CD4-positive, alpha-beta T cell (primary cell): ENCODE results near the gene OR10D3. TPM values are rescaled to one million over a fixed set of nuclear protein-coding genes. Genes with fewer than 3 reads are reported as not detected.
A peak's percentile ranks its signal among the peaks of the same experiment; 100 is the strongest.

Source experiments
- ATAC-seq: fragments of 200-7000 bp; cut with Tn5 transposase; one replicate; pipeline ENCODE4 v1.10.0; 2022; ENCODE audit warnings: mild to moderate bottlenecking; ENCODE audit not compliant: poor library complexity
- CTCF ChIA-PET: fragments of 350-600 bp; sonication (Branson Sonifier 250); formaldehyde crosslinking; loops from one replicate; lab custom pipeline; 2021; ENCODE audit warnings: antibody characterized with exemption, inconsistent platforms; lab: Charles Lee
- POLR2A ChIA-PET: fragments of 350-600 bp; sonication (Branson Sonifier 250); formaldehyde crosslinking; loops from one replicate; lab custom pipeline; 2021; ENCODE audit warnings: antibody characterized with exemption, inconsistent platforms; lab: Charles Lee
- DNase-seq, 14 experiments: peaks; one replicate each; pipeline ENCODE4 v3.0.0-alpha.2; 2013 to 2020; ENCODE audit warnings: mixed read lengths in 2 of 14
- H3K27ac ChIP-seq, 2 donors: one replicate each; pipeline versions ENCODE4 v1.5.1 to v1.7.0; 2013; ENCODE audit warnings: low read length in 2 of 2, low read depth in 1 of 2, mild to moderate bottlenecking in 1 of 2
- H3K27me3 ChIP-seq, 2 experiments: 1 replicate in 1 of 2; 2 replicates in 1 of 2; pipeline versions ENCODE4 v1.6.1 to v1.7.0; 2013; ENCODE audit warnings: low read length in 2 of 2, control low read depth in 1 of 2, mild to moderate bottlenecking in 1 of 2, moderate library complexity in 1 of 2; ENCODE audit not compliant: insufficient read depth in 2 of 2, control insufficient read depth in 1 of 2
- H3K36me3 ChIP-seq: one replicate; pipeline ENCODE4 v1.6.1; 2013; ENCODE audit warnings: low read length, control low read depth; ENCODE audit not compliant: insufficient read depth
- H3K4me1 ChIP-seq: one replicate; pipeline ENCODE4 v1.6.1; 2013; ENCODE audit warnings: low read length, control low read depth; ENCODE audit not compliant: insufficient read depth
- H3K4me3 ChIP-seq: one replicate; pipeline ENCODE4 v1.5.1; 2013; ENCODE audit warnings: mild to moderate bottlenecking, low read length, moderate library complexity
- H3K9me3 ChIP-seq, 2 experiments: 1 replicate in 1 of 2; 2 replicates in 1 of 2; pipeline versions ENCODE4 v1.6.1 to v1.7.0; 2013; ENCODE audit warnings: low read length in 2 of 2, mild to moderate bottlenecking in 2 of 2, control low read depth in 1 of 2, moderate library complexity in 1 of 2; ENCODE audit not compliant: control insufficient read depth in 1 of 2, insufficient read depth in 1 of 2
- H3K27ac Mint-ChIP-seq: one replicate; pipeline ENCODE4 v1.8.0; 2020; ENCODE audit warnings: mixed read lengths
- H3K27me3 Mint-ChIP-seq: one replicate; pipeline ENCODE4 v1.8.0; 2021; ENCODE audit warnings: mixed read lengths
- H3K36me3 Mint-ChIP-seq: one replicate; pipeline ENCODE4 v1.8.0; 2021; ENCODE audit warnings: low read depth, mixed read lengths
- H3K4me1 Mint-ChIP-seq: one replicate; pipeline ENCODE4 v1.8.0; 2021; ENCODE audit warnings: low read depth, mixed read lengths
- H3K4me3 Mint-ChIP-seq: one replicate; pipeline ENCODE4 v1.8.0; 2020; ENCODE audit warnings: mild to moderate bottlenecking, mixed read lengths
- H3K9me3 Mint-ChIP-seq: one replicate; pipeline ENCODE4 v1.8.0; 2020; ENCODE audit warnings: mixed read lengths
- CTCF ChIP-seq: fragments of 200-600 bp; IDR thresholded peaks from one replicate; pipeline ENCODE4 v1.8.0; 2022; ENCODE audit warnings: antibody characterized with exemption, mild to moderate bottlenecking
- intact Hi-C, 2 experiments: fragments of 100-400 bp; cut with DNase I in 1 of 2; cut with micrococcal nuclease in 1 of 2; formaldehyde crosslinking; loops; one replicate each; pipeline versions ENCODE4 v1.15.1 to v1.9.0; 2023 to 2025; cut with DNase I, micrococcal nuclease
- total RNA-seq, 174 experiments: library from RNA in 2 of 174; stranded (reverse) in 2 of 174; gene quantifications; one replicate each; pipeline ENCODE4 v1.2.3 and lab custom pipeline; 2021 to 2026

Gene OR10D3
- total RNA-seq, 2 experiments from 2014 or later: not detected

- DNase-seq: no peak
- Mint-ChIP-seq H3K4me3 (no peak overlapping the region), H3K9me3 (no peaks in the 10 kb centered on the region), H3K27me3 (peaks cover 25% of the 10 kb centered on the region), H3K27ac (no peak overlapping the region), H3K4me1 (no peaks in the 10 kb centered on the region), H3K36me3 (no peaks in the 10 kb centered on the region)
- CTCF ChIA-PET: interaction anchor here (1.0 to 2.0 kb wide), 2 partner anchors 9 to 123 kb away, joined by 3 to 8 read pairs; no protein-coding TSS in a partner anchor
- no peaks in the 10 kb centered on the region for H3K4me1 ChIP-seq
- no peaks in the 10 kb centered on the region for H3K9me3 ChIP-seq
- intact Hi-C loops: loop anchor here (1.0 to 2.0 kb wide), 2 partner anchors 122 to 123 kb away; no protein-coding TSS in a partner anchor
- ATAC-seq: no peak
- no peak overlapping the region for H3K27ac ChIP-seq
- no peaks in the 10 kb centered on the region for H3K27me3 ChIP-seq
- TF ChIP-seq CTCF: no peak
- H3K4me3 ChIP-seq: no peak overlapping the region
- H3K36me3 ChIP-seq: no peaks in the 10 kb centered on the region
- POLR2A ChIA-PET: no interaction called here
These were observed 11.4 kb downstream of the OR10D3 start for GRCh38 chr11:124194293-124195188.

GRCh38 chr11:124195189-124195734 is 12.1 kb downstream of the OR10D3 start:
- H3K4me1 Mint-ChIP-seq: no peaks in the 10 kb centered on the region
- TF ChIP-seq CTCF: peak; percentile 65
- H3K36me3 Mint-ChIP-seq: no peaks in the 10 kb centered on the region
- DNase-seq: peak in 9 of 14 experiments; percentile 8 to 65 (median 28)
- intact Hi-C loops: loop anchor here (1.0 to 2.0 kb wide), 2 partner anchors 122 to 124 kb away; no protein-coding TSS in a partner anchor
- Histone ChIP-seq H3K27me3 (no peaks in the 10 kb centered on the region), H3K27ac (no peak overlapping the region), H3K9me3 (no peaks in the 10 kb centered on the region), H3K4me3 (no peak overlapping the region), H3K4me1 (no peaks in the 10 kb centered on the region), H3K36me3 (no peaks in the 10 kb centered on the region)
- POLR2A ChIA-PET: no interaction called here
- CTCF ChIA-PET: interaction anchor here (1.0 to 2.0 kb wide), 2 partner anchors 8 to 123 kb away, joined by 3 to 8 read pairs; no protein-coding TSS in a partner anchor
- peak; percentile 39 for ATAC-seq
- H3K27ac Mint-ChIP-seq: no peak overlapping the region
- no peaks in the 10 kb centered on the region for H3K9me3 Mint-ChIP-seq
- H3K27me3 Mint-ChIP-seq: peaks cover 30% of the 10 kb centered on the region
- H3K4me3 Mint-ChIP-seq: no peak overlapping the region

- Histone ChIP-seq H3K27ac (no peak overlapping the region), H3K36me3 (no peaks in the 10 kb centered on the region), H3K4me3 (no peak overlapping the region), H3K27me3 (no peaks in the 10 kb centered on the region), H3K9me3 (no peaks in the 10 kb centered on the region), H3K4me1 (no peaks in the 10 kb centered on the region)
- ATAC-seq (no peak), DNase-seq (no peak)
- H3K36me3 Mint-ChIP-seq: no peaks in the 10 kb centered on the region
- no peak overlapping the region for H3K4me3 Mint-ChIP-seq
- ChIA-PET CTCF (no interaction called here), POLR2A (no interaction called here)
- no peaks in the 10 kb centered on the region for H3K9me3 Mint-ChIP-seq
- peaks cover 22% of the 10 kb centered on the region for H3K27me3 Mint-ChIP-seq
- intact Hi-C loops: no loop called here
- no peaks in the 10 kb centered on the region for H3K4me1 Mint-ChIP-seq
- TF ChIP-seq CTCF: no peak
- no peak overlapping the region for H3K27ac Mint-ChIP-seq
These were observed 14.9 kb downstream of the OR10D3 start for GRCh38 chr11:124197999-124198398.
